ENCODE measurements around the gene NOXA1. TPM values are rescaled to one million over a fixed set of nuclear protein-coding genes. Genes with fewer than 3 reads are reported as not detected.
A peak's percentile ranks its signal among the peaks of the same experiment; 100 is the strongest.
"Not testable (repeated sequence)": the region's sequence is repeated elsewhere in the genome, so short reads cannot be mapped to it uniquely, and the experiment has no call there.

NOXA1 gene
- total RNA-seq, 1 donor from 2014 or later = 2.0 TPM

DNA sequence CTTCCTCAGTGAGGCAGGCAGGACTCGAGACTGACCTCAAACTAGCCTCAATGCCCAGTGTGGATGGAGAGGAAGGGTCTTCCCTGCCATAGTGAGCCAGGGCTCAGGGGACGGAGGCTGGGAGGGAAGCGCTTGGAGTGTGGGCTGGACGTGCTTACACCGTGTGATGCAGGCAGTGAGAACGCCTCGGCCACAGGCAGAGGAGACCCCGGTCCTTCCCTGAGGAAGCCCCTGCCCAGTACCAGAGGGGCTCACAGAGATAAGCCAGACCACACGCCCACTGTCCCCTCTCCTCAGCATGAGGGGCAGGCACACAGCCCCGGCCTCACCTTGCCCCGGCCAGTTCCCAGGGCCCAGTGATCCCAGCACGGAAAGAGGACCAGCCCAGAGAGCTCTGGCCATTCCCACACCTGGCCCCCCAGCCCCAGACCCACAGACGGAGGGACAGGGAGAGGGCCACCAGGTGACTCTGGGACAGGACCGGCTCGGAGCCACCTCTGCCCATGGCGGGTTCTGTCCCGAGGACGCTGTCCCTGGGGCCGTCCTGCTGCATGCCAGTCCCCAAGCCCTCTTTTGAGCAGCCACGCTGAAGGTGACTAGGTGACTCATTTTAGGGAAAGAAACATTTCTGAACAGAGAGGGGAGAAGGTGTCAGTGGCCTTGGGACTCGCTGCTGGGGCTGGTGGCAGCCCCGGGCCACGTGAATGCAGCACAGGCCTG lies 42.0 kb downstream of the NOXA1 start:
- no peak for DNase-seq

GRCh38 chr9:137465720-137466388 lies 42.7 kb downstream of the NOXA1 start:
- no peak for DNase-seq

- not testable (repeated sequence) for DNase-seq
Observed at GRCh38 chr9:137466389-137467085, 43.3 kb downstream of the NOXA1 start.

GRCh38 chr9:137467161-137467581 lies 44.0 kb downstream of the NOXA1 start:
- no peak for DNase-seq

DNA sequence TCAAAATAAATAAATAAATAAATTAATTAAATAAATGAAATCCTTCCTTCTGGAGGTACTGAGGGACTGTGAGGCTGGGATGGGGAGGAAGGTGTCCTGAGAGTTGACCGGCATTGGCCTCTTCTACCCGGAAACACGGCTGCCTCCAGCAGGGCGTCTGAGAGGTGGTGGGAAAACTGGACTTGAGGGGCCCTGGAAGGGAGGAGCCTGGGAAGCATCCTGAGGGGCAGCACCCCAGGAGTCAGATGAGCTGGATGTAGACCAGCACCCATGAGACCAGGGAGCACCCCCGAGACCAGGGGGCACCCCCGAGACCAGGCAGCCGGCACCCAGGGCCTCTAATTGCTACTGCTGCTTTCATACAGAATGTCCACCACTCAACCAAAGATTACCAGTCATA lies 44.7 kb downstream of the NOXA1 start:
- no peak for DNase-seq

GRCh38 chr9:137470785-137471184 lies 47.6 kb downstream of the NOXA1 start:
- DNase-seq = no peak

DNA sequence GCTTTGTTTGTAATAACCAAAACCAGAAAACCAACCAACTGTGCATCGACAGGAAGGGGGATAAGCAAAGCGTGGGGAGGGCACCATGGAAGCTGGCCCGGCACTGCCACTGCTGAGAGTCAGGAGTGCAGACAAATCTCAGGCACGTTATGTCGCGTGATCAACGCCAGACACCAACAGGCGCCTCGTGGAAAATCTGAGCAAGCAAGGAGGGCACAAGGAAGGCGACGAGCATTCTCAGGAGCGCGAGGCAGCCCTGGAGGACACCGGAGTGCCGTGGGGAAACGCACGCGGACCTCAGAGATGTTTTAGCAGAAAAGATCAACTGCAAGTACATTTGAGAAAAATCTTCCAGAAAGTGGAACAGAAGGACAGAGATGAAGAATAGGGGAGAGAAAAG lies 51.1 kb downstream of the NOXA1 start:
- DNase-seq = no peak

DNA sequence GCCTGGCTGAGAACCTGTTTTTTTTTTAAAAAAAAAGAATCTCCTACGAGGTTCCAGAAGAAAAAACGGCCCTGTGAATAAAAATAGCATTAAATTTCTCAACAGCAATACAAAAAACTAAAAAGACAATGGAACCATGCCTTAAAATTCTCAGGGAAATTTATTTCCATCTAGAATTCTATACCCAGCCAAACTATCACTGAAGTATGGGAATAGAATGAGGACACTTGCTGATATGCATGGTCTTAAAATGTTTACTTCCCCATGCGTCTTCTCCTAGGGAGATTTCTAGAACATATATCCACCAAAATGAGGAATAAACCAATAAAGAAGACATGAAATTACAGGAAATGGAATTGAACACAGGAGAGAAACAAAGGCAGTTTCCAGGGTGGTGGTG lies 52.5 kb downstream of the NOXA1 start:
- no peak for DNase-seq

GRCh38 chr9:137476856-137477255 lies 53.7 kb downstream of the NOXA1 start:
- no peak for DNase-seq

GRCh38 chr9:137477778-137478612 lies 54.8 kb downstream of the NOXA1 start:
- DNase-seq = no peak

- no peak for DNase-seq
Observed at GRCh38 chr9:137478613-137478961, 55.4 kb downstream of the NOXA1 start.

DNA sequence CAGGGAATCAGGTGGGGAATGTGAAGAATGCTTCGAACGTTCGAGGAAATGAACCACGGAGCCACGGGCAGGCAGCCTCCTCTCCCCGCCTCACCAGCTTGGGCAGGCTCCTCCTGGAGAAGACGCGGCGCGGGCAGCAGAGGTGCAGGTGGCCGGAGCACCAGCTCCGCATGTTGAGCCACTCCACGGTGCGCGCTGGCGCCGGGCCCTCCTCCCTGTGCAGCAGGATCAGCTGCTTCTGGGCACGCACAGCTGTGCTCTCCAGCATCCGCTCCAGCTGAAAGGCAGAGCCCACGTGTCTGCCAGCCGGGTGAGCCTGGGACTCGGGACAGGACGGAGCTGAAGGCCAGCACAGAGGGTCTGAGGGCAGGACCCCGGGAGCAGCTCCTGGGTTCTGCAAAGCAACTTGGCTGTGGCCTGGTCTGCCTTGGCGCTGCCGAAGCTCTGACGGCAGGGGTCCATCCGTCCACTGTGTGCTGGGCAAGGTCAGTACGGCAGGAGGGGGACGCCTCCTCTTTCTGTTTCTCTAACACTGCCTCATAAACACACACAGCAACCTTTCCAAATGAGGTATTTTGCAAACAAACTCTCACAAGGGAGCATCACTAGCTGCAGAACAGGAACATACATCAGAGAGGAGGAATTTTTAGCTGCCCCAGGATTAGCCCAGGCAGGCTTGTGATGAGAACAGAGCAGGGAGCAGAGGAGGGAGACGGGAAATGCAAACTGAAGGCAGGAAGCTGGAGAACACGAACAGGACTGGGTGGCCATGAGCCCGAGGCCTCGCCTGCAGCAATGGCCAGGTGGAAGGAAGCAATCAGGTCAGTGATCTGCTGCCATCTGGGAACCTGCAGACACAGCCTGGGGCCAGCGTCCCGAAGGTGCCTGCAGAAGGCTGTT lies 56.0 kb downstream of the NOXA1 start:
- DNase-seq = no peak

DNA sequence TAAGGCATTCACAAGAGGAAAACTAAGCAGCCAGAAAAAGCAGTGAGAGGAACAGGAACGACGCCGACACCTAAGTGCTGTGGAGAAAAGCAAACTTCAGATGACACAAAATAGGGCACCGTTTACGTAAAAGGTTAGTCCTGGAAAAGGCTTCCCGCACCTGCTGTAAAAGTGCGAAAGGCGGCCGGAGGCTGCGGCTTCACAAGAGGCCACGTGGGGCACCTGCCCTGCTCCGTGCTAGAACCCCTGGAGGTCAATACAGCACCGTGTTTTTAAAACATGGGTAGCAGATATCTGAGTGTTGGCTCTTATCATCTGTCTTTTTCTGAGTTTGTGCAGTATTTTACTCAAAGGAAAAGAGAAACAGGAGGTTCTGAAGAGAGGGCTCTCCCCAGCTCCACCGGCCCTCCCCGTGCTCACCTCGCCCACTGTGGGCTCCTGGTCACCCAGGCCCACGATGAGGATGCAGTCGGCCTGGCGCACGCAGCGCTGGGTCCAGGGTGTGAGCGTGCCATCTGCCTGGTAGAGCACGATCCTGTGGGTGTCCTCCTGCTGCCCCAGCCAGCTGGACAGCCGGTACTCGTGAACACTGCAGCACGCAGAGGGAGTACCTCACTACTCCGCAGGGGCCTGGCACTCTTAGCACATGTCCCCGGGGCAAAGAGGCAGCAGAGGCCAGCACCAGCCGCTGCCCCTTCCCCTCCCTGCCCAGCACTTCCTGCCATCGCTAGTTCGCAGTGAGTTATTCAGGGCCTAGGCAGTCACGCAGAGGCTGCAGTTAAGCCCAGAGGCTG lies 56.9 kb downstream of the NOXA1 start:
- no peak for DNase-seq

GRCh38 chr9:137480686-137481683 lies 57.8 kb downstream of the NOXA1 start:
- DNase-seq = no peak

DNA sequence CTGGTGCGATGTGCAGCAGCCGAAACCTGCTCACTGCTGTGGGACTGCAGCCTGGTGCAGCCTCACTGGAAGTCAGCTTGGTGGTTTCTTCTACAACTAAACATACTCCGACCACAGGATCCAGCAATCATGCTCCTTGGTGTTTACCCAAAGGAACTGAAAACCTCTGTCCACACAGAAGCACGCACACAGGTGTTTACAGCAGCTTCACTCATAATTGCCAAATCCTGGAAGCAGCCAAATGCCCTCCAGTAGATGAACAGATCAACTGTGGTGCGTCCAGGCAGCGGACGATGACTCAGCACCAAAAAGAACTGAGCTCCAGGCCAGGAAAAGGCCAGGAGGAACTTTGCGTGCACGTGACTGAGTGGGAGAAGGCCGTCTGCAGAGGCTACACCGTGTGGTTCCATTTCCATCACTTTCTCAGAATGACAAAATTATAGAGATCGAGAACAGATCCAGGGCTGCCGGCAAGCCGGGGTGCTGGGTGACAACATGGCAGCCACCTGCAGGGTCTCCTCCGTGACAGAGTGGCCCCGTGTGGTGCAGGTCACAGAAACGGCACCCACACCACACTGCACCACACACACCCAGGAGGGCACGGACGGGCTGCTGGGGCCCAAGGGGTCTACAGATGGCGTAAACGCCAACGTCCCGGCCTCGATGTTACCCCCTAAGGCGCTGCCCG lies 59.0 kb downstream of the NOXA1 start:
- DNase-seq = peak; percentile 20

Measured in occipital lobe (tissue), 2 donors.